HL-60/S4 (cell line): ENCODE measurements around the gene UBAP1L.

Experiments used
- in situ Hi-C: fragments of 300-500 bp; cut with MboI; formaldehyde crosslinking; loops from 2 replicates; pipeline ENCODE4 v1.14.3; 2022; ENCODE audit warnings: low sequenced_read_pairs

UBAP1L gene

DNA sequence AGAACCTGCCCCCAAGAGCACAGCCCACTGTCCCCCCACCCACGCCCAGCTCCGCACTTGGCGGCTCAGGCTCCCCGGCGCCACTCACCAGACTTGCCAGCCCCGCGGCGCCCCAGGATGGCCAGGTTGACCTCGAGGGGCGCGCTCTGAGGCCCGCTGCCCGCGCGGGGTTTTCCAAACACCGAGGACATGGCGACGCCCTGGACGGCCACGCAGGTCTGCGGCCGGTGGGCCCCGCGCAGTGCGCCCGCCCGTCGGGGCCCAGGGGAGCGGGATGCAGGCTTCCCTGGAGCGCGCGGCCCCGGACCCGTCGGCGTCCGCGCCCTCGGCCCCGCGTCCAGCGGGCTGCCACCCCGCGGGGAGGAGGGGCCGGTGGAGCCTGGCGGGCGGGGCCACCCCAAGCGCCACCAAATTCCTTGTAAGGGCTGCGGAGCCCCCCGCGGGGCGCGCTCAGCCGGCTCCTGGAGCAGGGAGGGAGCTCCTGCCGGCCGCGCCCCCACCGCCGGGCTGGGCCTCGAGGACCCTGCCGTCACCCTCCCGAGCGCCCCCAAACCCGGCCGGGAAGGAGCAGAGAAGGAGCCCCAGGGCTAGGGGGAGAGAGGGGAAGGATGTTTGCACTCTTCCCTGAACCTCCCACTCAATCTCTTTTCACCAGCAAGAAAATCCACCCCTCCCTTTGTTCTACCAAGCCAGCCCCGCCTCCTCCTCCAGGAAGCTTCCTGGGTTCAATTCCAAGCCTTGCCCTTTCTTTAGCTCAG lies 47.2 kb downstream of the UBAP1L start, which contains the start of gene RASL12:
RASL12 (minus strand) TSS at position 347 of the 758 bp plus-strand sequence; CDS start at position 191, 156 bp downstream.
- in situ Hi-C loops, result no loop called here

- in situ Hi-C loops, result no loop called here
These were observed 47.7 kb downstream of the UBAP1L start for GRCh38 chr15:65067317-65067644.

DNA sequence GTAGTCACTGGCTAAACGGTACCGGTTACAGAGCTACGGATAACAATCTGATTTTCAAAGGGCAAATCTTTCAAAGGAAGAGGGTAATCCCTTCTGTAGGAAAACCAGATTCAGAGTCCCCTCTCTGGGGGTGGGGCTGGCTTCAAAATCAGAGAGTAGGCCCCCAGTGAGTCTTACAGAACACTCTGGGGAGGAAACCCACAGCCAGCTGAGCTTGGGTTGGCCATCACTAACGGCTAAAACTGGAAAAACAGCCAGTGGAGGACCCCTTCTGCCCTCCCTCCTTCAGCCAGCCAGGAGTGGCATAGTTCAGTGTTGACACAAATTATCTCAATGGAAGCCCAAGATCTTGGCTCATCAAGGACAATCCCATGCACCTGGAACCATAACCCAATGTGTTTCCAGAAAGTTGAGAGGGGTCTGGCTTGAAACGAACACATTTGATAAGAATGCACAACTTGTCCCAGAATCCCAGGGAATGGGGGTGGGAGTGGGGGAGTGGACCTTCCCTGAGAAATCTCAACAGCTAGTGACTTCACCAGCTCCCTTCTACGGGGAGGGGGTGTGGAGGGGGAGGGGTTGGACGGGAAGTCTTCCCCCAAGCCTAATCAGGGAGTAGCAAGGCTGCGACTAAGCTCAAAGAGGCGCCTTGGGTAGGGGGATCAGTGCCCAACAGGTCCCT lies 48.2 kb downstream of the UBAP1L start:
- in situ Hi-C loops, result no loop called here

DNA sequence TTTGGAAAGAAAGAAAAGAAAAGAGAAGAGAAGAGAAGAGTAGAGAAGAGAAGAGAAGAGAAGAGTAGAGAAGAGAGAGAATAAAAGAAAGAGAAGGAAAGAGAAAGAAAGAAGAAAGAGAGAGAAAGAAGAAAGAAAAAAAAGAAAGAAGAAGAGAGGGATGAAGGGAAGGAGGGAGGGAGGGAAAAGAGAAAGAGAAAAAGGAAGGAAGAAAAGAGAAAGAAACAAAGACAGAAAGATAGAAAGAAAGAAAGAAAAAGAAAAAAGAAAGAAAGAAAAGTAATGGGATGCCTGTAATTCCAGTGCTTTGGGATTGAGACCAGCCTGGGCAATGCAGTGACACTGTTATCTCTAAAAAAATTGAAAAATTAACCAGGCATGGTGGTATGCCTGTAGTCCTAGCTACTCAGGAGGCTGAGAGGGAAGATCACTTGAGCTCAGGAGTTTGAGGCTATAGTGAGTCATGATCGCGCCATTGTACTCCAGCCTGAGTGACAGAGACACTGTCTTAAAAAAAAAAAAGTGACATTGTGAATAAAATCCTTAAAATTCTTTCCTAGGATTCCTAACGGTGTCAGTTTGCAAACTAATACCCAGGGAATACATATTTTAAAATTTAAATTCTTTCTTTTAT lies 48.9 kb downstream of the UBAP1L start:
- in situ Hi-C loops, result no loop called here

- in situ Hi-C loops, result no loop called here
These were observed 52.3 kb downstream of the UBAP1L start for GRCh38 chr15:65062726-65063125.

DNA sequence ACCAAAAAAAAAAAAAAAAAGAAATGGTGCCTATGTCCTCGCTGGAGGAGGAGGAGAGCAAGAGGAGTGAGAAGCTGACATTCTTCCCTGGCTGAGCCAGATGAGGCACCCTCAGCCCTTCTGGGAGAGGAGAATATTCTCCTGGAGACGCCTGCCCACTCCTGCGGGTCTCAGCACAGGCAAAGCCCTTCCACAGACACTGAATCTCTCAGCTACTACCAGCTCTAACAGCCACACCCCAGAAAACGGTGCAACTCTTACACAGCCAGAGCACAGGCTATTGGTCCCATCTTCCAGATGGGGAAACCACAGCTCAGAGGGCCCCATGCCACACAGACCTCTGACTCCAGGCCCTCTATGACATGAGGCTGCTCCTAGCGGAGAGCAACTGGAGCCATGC lies 52.9 kb downstream of the UBAP1L start:
- in situ Hi-C loops, result no loop called here

DNA sequence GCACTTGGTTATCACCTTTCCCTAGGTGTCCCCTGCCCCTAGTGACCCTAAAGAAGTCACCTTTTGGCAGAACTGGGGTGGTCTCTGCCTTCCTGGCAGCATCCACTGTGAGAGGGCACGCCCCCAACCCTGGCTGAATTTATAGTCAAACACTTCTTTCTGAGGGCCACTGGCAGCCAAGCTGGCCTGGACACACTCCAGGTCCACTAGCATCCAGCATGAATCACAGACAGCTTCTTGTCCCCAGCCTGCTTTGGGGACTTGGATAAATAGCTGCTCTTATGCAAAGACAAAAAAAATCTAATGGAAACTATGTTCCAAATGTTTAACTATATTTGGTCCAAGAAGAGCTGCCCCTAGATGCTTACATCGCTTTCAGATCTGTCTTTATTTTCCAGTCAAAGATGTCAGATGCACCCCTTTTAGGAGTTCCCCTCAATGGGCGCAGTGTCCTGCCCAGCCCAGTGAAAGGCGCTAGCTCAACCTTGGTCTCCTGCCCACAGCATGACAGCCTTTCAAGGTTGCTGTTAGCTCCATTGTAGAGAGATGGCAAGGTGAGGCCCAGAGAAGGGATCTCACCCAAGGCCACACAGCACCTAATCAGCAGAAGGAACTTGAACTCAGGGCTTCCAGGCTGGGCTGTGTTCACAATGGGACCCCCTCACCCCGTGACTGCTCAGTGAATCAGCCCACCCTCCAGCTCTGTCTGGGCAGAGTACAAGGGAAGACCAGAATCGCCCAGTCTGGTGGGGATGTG lies 54.2 kb downstream of the UBAP1L start:
- in situ Hi-C loops, result no loop called here

DNA sequence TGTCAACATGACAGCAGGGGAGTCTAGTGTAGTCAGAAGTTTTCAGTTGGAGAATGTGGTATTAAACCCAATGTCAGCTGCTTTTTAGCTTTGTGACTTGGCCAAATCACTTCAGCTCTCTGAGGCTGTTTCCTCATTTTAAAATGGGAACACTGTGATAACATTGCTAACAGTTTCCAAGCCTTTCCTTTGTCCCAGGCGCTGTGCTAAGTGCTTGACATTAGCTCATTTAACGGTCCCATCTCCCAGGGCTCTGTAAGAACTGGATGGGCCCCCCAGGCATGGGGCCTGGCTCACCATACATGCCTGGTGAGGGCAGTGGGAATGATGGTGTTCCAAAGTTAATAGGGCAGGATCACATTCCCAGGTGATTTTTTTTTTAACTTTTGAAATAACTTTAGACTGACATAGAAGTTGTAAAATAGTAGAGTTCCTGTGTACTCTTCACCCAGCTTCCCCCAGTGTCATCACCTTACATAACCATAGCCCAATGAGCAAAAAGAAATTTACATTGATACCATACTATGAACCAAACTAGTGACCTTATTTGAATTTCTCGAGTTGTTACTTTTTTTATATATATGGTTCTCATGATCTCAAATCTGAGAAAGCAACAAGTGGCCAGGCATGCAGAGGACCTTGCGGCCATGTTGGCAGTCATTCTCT lies 54.9 kb downstream of the UBAP1L start:
- in situ Hi-C loops, result no loop called here

- in situ Hi-C loops, result no loop called here
These were observed 55.6 kb downstream of the UBAP1L start for GRCh38 chr15:65059369-65059750.

- in situ Hi-C loops, result no loop called here
These were observed 56.3 kb downstream of the UBAP1L start for GRCh38 chr15:65058394-65059368.

- in situ Hi-C loops, result no loop called here
These were observed 57.5 kb downstream of the UBAP1L start for GRCh38 chr15:65057549-65057940.

DNA sequence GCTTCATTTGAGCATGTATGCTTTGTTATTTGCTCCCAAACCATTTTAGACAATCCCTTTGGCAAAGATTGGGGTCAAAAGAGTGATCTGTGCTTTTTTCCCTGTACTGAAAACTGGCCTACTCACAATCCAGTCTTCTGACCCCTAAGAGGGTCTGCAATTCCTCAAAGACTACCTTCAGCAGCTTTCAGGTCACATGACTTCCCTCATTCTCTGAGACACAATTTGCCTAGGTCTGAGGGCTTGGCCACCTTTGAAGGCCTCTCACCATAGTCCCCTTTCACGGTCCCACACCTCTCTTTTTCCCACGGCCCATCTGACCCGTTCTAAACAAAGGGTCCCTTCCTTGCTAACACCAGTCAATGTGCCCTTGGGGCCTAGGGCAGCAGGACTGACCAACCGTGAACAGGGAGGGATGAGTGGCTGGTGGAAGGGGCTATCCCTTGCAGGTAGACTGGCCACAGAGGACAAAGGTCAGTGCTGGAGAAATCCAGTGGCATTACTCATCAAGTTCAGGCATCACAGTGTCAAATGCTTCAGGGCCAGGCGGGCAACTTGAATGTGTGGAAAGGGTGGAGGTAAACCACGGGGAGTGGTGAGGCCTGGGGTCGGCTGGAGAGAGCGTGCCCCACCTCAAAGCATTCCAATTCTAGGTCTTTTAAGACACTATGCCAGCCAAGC lies 58.0 kb downstream of the UBAP1L start:
- in situ Hi-C loops, result no loop called here

GRCh38 chr15:65056106-65056505 lies 58.9 kb downstream of the UBAP1L start:
- in situ Hi-C loops, result no loop called here

DNA sequence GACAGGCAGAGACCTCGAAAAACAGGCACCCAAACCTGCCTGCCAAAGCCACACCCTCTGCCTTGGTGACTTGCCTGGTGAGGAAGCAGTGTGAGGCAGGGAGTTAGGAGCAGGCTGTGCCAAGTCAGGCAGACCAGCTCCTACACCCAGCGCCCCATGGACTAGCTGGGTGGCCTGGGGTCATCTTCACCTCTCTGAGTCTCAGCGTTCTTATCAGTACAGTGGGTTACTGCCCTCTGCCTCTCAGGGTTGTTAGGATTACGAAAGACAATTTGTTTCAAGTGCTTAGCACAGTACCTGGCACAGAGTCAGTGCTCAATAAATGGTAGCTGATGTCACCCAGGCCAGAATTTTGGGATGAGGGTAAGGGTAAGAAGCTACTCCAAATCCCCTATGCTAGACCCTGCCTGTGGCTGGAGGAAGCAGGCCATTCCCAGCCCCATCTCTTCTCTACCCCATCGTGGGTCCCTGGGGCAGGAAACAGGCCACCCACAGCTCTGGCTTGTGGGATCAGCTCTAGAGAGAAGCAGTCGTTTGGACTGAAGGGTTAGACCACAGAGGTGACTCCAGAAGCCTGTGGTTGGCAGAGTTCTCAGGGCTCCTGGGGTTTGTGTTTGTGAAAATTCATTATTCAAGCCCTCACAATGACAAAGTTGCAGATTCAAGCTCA lies 59.7 kb downstream of the UBAP1L start:
- in situ Hi-C loops, result no loop called here

DNA sequence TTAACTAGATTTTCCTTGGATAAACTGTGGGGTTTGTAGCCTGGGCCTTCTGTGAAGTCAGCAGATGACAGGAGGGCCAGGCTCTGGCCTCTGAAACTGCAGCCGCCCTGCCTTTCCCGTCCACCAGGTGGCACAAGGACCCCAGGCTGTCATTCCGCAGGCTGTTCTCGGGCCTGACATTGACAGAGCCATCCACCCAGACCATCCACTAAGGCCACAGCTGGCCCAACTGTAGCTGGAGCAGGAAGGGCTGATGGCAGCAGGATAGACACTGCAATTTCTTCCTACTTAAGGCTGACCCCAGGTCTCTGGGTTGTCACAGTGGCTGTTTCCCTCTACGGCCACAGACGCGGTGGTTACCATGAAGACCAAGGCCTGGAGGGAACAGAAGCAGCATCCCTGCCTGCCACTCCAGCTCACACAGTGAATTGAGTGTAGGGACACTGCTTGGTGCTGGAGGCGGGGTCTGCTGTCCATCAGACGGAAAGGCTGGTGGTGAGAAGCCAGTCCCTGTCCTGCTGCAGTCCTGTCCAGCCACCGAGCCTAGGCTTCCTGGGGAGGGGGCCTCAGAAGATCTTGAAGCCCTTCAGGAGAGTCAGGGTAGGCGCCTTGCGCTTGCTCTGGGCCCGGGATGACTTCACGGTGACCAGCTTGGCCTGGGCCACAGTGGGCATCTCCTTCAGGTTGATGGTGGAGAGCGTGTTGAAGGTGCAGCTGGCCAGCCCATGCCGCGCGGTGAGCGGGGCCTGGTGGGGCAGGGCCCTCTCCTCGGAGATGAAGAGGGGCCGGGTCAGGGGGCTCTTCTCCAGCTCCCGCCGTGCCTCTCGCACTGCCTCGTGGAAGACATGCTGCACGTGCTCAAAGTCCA lies 60.4 kb downstream of the UBAP1L start:
- in situ Hi-C loops, result no loop called here

DNA sequence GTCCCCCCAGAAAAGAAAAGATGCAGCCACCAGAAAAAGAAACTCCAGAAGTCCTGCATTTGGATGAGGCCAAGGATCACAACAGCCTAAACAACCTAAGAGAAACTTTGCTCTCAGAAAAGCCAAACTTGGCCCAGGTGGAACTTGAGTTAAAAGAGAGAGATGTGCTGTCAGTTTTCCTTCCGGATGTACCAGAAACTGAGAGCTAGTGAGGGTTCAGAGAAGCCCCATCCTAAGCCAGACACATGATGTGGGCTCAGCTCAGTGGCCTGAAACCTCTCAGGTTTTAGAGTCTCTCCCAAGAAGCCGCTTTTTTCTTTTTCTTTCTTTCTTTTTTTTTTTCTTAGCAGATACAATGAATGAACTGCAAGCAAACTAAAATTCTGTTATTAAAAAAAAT lies 62.0 kb downstream of the UBAP1L start:
- in situ Hi-C loops, result no loop called here

DNA sequence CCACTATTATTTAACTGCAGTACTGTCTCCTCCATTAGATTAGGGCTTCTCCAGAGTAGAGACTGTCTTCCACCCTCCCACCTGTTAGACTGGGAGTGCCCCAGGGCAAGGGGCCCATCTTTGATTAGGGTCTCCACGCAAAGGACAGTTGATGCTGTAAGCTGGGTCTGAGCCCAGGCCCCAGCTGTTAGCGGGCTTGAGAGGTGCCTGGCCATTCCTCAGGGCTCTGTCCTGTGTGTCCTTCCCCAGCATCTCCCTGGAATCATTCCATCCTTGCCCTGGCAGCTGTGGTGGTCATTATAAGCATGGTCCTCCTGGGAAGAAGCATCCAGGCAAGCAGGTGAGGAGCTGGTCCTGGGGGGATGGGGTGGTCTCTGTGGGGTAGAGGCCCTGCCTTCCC lies 63.7 kb downstream of the UBAP1L start:
- in situ Hi-C loops, result no loop called here

DNA sequence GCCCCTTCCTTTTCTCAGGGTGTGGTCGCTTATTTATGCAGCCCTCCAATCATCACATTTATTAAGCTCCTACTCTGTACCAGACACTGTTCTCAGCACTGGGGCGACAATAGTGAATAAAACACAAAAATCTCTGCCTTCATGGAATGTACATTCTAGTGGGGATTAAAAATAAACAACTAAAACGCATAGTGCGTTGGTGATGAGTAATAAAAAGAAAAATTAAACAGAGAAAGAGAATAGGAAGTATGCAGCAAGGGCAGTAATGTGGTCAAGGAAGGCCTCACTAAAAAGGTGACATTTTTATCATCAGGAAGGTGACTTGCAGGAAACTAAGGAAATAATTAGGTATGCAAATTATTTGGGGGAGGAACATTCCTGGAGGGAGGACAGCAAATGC lies 64.7 kb downstream of the UBAP1L start:
- in situ Hi-C loops, result no loop called here
